SIG-M5 treated with dmso at 0.1 percent for 504 hours (cell line): ENCODE data around the gene ZBED6.
"Not testable (repeated sequence)": the region's sequence is repeated elsewhere in the genome, so short reads cannot be mapped to it uniquely, and the experiment has no call there.

Source experiments
- DNase-seq: peaks from one replicate; lab custom pipeline; 2025; ENCODE audit not compliant: unreplicated experiment; lab: John Stamatoyannopoulos, UW

ZBED6 gene

DNA sequence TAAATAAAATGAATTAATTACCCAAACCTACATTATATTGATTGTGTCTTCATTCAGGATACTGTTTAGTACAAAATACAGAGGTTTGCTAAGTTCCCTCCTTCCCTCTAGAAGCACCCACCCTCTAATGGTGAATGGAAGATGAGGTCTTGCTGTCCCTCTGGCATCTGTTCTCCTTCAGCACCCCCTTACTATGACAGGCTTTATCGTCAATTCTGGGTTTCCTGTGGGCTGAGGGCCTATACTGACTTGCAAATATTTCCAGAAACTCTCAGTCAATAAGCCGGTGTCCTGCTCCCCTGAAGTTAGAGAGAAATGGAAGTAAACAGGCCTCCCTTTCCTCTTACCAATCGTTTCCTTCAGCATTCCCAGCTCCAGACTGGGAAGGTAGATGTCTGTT lies 17.3 kb upstream of the ZBED6 start:
- no peak for DNase-seq

DNA sequence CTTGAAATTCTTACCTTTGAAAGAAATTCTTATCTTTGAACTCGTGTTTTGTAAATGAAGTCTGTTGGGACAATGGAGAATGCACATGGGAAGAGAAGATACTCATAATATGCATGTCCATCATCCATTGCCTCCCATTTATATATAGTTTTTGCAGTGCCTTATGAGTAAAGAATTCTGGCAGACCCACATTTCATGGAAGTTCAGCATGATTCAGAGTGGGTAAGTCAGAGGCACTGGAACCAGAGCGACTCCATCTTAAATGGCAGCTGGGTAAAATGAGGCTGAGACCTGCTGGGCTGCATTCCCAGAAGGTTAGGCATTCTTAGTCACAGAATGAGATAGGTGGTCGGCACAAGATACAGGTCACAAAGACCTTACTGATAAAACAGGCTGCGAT lies 16.6 kb upstream of the ZBED6 start:
- DNase-seq: no peak

DNA sequence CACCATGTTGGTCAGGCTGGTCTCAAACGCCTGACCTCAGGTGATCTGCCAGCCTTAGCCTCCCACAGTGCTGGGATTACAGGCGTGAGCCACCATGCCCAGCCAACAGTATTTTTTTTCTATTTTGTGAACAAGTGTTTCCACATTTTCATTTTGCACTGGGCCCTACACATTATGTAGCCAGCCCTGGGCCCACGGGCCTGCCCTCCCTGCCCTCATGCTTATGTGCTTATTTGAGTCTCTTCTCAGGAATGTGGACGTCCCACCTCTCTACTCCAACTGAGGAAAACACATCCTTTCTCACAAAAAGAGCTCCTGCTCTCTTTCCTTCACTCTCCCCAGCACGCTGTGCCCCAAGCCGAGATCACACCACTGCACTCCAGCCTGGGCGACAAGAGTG lies 13.5 kb upstream of the ZBED6 start:
- DNase-seq: no peak

DNA sequence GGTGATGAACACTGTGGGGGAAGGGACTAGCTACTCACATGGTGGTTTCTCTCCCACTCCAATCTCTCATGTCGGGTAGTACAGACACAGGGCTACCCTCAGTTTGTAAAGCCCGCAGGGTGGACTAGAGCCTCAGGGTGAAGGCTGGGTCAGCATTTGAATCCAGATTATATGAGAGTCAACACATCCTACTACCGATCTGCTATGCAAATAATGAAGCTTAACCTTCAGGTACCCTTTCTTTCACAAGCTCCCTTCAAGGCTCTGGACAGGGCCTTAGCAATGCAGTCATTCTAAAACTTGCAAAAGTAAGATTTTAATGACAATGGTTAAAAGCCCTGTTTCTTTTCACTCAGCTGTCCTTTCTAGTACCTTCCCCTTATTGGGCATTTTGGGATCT lies 5.5 kb upstream of the ZBED6 start:
- no peak for DNase-seq

DNA sequence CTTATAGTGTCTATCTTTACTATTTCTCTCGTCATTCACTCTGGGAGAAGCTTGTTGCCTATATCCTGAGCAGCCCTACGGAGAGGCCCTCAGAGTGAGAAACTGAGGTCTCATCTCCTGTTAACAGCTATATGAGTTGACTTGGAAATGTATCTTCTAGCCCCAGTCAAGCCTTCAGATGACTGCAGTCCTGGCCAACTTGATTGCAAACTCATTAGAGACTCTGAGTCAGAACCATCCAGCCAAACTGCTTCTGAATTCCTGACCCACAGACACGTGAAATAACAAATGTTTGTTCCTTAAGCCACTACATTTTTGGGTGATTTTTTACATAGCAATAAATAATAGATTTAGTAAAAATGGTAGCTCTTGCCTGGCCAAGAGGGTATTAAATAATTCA lies 3.9 kb upstream of the ZBED6 start:
- DNase-seq: no peak

DNA sequence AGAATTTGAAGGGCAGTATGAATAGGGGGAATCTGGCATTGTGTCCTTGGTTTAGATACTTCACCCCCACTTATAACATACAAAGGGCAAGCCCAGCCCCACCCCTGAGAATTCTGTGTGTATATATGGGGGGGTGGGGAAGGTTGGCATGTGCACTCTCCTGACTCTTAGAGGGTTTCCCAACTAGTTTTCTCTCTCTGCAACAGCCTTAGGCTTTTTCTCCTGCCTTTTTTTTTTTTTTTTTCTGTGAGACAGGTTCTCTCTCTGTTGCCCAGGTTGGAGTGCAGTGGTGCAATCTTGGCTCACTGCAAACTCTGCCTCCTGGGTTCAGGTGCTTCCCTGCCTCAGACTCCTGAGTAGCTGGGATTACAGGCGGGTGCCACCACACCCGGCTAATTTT lies 2.9 kb upstream of the ZBED6 start:
- DNase-seq: no peak

DNA sequence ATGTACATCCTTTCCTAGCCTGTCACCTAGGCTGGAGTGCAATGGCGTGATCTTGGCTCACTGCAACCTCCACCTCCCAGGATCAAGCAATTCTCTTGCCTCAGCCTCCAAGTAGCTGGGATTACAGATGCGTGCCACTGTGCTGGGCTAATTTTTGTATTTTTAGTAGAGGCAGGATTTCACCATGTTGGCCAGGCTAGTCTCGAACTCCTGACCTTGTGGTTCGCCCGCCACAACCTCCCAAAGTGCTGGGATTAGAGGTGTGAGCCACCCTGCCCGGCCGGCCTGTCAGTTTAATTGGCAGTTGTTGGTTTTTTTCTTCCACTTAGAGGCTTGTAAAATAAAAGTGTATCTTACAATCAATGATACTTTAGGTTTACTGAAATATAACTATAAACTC lies 1.9 kb upstream of the ZBED6 start:
- not testable (repeated sequence) for DNase-seq

DNA sequence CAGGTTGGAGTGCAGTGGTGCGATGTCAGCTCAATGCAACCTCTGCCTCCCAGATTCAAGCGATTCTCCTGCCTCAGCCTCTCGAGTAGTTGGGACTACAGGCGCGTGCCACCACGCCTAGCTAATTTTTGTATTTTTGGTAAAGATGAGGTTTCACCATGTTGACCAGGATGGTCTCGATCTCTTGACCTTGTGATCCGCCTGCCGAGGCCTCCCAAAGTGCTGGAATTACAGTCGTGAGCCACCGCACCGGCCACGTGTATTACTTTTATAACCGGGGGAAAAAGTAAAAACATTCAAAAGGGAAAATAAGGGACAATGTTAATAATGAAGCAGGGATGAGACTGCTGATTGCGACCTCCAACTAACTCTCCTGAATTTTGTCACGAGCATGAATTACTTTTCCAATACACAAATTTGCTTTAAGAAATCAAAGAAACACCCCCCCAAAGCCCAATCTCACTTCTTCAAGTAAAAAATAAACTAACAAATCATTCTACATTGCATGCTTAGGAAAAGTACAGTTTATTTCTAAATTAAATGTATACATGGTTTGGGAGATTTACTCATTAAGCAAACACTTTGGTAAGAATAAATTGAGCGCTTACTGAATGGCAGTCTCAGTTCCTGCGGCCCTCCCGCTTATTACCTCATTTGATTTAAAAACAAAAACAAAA lies 521 bp upstream of the ZBED6 start:
- no peak for DNase-seq

DNA sequence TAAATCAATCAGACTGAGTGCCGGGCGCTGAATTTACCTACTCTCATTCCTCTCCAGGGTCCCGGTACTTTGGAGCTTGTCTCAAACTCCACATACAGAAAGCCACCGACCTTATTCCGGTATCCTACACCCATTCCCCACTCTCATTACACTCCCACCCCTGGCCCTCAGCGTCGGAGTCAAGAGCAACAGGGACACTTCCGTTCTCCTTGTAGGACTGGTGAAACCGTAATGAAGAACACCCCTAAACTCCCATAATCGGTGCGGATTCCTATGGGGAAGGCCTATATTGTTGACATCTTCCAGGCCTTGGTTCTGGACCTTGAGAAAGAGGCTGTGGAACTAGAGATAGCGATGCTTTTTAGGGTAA lies 798 bp downstream of the ZBED6 start:
- peak; percentile 61 for DNase-seq

DNA sequence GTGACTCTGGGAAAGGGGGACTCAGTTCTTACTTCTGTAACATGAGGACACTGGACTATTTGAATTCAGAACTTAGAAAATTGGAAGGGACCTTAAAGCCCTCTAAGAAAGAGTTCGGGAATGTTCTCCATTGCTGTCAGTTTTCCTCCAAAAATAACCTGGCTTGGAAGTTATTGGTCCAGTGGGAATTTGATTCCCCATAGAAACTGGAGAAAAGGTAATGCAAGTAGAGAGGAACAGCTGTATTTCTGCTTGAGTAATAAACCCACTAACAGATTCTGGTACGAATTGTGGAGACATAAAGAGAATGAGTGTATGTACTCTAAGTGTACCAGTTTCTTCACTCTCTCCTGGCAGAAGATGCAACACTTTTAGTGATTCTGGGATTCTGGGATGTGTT lies 1.8 kb downstream of the ZBED6 start:
- no peak for DNase-seq

DNA sequence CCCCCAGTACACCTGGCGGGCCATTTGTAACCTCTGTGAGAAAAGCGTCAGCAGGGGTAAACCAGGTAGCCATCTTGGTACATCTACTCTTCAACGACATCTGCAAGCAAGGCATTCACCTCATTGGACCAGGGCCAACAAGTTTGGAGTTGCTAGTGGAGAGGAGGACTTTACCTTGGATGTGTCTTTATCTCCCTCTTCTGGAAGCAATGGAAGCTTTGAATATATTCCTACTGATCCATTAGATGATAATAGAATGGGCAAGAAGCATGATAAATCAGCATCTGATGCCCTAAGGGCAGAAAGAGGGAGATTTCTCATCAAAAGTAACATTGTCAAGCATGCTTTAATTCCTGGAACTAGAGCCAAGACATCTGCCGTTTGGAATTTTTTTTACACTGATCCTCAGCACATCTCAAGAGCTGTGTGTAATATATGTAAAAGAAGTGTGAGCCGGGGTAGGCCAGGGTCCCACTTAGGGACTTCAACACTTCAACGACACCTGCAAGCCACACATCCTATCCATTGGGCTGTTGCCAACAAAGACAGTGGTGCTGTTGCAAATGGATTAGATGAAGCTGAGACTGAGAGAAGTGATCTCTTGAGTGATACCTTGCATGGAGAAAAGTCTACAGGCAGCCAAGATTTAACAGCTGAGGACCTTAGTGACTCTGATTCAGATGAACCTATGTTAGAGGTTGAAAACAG lies 2.7 kb downstream of the ZBED6 start:
- no peak for DNase-seq

DNA sequence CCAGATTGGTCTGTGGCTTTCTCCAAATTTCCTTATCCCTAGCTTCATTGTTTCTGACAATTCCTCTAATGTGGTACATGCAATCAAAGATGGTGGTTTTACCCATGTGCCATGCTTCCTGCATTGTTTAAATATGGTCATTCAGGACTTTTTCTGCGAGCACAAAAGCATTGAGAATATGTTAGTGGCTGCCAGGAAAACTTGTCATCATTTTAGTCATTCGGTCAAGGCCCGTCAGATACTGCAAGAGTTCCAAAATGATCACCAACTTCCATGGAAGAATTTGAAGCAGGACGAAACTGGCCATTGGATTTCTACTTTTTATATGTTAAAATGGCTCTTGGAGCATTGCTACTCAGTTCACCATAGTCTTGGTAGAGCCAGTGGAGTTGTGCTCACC lies 3.7 kb downstream of the ZBED6 start:
- DNase-seq: no peak

DNA sequence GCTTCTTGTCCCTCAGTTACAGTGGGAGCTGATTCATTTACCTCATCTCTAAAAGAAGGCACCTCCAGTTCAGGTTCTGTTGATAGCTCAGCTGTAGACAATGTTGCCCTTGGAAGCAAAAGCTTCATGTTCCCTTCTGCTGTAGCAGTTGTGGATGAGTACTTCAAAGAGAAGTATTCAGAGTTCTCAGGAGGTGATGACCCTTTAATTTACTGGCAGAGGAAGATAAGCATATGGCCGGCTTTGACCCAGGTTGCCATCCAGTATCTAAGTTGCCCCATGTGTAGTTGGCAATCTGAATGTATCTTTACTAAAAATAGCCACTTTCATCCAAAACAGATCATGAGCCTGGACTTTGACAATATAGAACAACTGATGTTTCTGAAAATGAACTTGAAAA lies 4.5 kb downstream of the ZBED6 start:
- DNase-seq: no peak

DNA sequence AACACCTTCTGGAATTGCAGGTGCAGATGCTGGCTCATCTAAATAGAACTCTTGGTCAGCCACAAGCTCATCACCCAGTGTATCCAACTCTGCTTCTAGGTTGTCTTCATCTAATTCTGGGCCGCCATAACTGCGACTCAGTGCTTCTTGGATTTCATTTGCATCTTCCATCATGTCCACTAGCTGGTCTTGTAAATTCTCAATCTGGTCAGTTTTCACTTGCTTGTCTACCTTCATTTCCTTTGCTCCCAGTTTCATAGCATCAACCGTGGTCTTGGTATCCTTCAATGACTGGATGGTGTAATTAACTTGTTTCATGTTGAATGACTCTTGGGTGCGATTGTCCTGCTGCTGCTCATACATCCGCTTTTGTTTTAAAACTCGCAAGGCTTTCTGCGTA lies 10.3 kb downstream of the ZBED6 start:
- DNase-seq: no peak

DNA sequence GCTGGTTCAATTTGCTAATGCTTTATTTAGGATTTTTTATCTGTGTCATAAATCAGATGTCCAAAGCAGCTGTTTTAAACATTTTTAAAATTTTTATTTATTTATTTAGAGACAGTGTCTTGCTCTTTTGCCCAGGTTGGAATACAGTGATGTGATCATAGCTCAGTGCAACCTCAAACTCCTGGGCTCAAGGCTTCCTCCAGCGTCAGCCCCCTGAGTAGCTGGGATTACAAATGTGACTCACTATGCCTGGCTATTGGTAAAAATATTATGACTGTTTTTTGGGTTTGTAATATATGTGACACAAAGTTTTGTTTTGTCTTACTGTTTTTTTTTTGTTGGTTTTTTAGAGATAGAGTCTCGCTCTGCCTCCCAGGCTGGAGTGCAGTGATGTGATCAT lies 11.8 kb downstream of the ZBED6 start:
- DNase-seq: no peak

DNA sequence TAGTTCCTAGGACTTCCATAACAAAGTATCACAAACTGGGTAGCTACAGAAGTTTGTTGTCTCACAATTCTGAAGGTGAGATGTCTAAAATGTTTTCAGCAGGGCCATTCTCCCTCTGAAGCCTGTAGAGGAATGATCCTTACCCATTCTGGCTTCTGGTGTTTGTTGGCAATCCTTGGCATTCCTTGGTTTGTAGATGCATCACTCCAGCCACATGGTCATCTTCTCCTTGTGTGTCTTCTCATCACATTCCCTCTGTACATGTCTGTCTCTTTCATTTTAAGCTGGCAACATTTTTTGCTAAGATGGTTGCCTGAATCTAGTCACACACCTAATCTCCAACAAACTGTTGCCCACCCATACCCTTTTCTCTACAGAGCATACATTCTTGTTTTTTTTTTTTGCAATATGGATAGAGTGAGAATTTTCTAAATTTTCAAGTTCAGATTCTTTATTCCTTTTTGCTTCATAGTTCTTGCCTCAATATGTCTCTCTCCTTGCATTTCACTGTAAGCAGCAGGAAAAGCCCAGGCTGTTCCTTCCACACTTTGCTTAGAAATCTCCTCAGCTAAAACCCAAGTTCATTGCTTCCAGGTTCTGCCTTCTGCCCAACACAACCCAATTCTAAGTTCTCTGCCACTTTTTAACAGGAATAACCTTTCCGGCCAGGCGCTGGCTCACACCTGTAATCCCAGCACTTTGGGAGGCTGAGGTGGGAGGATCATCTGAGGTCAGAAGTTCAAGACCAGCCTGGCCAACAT lies 18.3 kb downstream of the ZBED6 start:
- DNase-seq: no peak

DNA sequence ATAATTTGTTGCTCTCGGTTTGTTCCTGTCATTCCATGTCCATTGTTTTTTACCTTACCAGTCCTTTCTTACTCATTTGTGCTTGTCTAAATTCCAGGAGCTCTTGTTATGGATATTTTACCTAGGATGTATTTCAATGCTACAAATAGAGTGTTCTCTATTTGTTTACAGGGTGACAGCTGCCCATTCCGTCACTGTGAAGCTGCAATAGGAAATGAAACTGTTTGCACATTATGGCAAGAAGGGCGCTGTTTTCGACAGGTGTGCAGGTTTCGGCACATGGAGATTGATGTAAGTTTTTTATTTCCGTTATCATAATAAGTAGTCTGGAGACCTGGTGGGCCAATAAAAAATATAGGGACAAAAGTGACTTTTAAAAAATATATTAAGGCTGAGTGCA lies 23.0 kb downstream of the ZBED6 start:
- DNase-seq: no peak

DNA sequence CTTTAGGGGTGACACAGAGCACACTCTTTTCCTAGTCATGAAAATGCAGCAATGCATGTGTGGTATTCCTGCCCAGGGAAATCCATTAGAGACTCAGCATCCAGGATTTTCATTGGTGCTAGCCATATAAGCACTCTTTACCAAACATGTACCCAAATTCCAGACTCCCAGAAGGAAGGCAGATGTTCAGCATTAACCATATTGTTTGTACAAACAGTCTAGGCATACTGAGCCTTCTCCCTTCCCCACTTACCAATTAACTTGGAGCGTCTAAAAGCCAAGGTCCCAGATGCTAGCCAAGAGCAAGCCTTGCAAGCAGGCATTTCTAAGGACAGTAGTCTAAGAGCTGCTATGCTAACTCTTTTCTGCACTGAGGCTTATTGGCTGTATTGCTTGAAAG lies 27.9 kb downstream of the ZBED6 start:
- no peak for DNase-seq

DNA sequence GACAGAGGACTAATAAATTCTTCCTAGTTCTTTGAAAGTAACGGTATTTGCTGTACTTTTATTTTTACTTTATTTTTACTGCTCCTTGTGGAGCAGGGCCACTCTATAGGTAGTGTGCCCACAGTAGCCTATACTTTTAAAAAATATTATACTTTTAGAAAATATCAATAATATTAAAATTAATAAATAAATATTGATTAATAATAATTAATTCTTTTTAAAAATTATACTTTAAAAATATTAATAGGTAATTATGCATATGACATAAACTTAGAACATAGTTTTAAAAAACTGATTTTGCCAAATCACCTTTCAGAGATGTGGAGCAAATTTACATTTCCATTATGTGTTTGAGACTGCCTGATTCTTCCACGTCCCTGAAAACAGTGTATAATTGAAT lies 30.8 kb downstream of the ZBED6 start:
- no peak for DNase-seq

DNA sequence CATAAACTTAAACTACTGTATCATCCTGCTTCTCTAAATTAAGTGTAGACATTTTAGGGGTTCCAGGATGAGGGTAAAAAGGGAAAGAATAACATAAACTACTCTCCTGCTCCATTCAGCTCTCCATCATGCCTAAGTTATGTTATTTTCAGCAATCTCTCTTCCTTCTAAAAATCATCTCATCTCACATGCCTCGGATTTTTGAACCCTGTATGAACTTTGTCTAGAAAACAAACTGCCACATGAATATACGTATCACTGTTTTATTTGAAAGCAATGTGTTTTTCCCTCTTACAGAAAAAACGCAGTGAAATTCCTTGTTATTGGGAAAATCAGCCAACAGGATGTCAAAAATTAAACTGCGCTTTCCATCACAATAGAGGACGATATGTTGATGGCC lies 32.6 kb downstream of the ZBED6 start:
- no peak for DNase-seq

DNA sequence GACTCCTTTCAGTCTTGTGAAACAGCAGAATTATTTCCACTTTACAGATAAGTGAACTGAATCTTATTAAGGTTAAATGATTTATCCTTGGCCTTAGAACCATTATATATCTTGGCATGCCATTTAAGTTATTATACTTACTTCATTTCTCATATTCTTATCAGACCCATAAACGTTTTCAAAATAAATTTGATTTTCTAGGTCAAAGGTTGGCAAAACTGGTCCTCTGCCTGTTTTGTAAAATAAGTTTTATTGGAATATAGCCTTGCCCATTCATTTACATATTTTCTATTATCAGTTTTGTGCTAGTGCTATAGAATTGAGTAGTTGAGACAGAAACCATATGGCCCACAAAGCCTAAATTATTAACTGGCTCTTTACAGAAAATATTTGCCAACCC lies 33.1 kb downstream of the ZBED6 start:
- DNase-seq: no peak

DNA sequence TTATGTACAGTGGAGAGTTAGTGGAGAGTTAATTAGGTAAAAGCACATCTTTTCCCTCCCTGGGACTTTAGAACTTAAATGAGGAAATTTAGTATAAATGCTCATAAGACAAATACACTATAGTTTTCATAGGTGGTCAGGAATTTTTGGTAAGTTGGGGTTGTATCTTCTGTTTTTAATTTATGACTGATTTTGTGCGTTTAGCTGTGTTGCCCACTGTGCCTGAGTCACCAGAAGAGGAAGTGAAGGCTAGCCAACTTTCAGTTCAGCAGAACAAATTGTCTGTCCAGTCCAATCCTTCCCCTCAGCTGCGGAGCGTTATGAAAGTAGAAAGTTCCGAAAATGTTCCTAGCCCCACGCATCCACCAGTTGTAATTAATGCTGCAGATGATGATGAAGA lies 33.8 kb downstream of the ZBED6 start:
- DNase-seq: not testable (repeated sequence)
